HG03558 (cell line): ENCODE measurements around the gene FRMD4B.

ENCODE experiments used
- ATAC-seq: cut with Tn5 transposase; IDR thresholded peaks from one replicate; pipeline ENCODE4 v1.9.1; 2021; ENCODE audit warnings: moderate number of reproducible peaks; ENCODE audit not compliant: unreplicated experiment; ENCODE audit errors: extremely low read depth

FRMD4B gene

DNA sequence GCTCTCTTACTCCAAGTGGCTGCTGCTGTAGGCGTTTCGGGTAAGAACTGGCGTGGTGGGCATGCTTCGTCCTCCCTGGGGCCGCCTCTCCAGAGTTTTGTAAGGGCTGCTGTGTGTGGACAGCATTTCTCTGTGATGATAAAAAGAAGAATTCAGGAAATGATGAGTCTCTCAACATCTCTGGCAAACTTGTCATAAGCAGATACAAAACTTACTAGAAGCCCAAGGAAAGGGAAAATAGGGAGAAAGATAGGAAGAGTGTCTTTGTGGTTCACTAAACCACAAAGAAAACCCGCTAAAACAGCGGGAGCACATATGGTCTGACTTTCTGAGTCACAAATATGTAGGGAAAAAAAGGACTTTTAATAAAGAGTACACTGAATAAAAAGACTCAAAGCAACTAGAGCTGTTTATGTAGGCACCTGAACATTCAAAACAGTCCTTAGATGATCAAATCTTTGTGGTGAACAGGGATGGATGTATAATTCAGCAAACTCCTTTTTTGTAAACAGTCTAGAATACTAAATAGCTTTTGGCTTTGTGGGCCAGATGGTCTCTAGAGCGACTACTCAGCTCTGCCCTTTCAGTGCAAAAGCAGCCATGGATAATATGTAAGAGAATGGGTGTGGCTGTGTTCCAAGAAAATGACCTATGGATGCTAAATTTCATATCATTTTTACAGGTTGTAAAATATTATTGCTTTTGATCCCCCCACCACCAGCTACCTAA is 203.1 kb downstream of the FRMD4B start:
- no peak for ATAC-seq

DNA sequence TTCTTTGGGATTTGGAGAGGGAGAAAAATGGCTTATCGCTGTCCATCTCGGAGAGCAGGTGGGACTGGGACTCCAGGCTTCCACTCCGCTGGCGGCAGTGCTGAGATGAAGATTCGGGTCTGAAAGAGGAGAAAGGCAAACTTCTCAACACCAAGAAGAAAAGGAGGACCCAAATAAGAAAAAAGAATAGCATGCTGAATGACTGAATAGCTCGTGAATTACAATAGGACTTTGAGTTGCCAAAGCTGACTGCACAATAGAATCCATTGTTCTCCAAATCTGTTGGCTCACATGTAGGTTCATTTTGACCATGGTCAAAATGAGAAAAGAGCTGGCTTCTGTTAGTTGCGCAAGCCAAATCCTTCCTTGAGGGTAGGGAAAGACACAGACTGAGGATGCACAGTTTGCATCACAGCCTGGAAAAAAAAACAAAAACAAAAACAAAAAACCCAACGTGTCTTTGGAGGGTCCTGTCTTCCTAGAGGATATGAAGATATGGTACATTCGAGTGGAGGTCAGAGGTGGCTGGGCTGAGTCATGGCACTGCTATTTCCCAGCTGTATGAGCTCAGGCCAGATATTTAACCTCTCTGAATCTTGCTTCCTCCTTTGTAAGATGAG is 204.2 kb downstream of the FRMD4B start:
- no peak for ATAC-seq

DNA sequence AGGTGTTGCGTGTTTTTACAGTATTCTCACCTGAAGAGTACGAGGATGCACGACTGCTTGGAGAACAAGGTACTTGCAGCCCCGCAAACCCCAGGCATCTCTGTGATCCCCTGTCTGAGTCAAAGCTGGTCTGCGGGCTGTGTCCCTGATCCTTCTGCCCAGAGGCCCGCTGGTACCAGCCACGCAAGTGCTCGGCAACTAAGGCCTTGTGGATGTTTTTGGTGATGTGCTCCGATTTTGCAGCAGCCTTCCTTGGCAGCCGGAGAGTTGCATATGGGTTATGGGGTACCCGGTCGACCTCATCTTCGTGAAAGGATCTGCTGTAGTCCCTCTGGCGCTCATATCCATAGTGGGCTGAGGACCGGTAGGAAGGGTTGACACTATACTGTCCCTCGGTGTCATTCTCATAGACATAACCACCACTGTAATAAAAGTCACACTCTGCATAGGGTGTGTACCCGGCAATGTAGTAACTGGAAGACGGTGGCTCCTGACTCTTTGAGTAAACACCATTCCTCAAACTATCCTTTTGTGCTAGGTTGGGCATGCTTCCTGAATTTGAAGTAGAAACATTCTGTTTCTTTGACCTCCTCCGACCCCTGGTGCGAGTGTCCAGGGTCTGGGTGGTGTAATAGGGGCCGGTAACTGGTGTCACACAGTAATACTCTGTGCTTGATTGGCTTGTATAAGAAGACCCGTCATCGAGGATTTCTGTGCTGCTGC is 204.9 kb downstream of the FRMD4B start:
- ATAC-seq: no peak

DNA sequence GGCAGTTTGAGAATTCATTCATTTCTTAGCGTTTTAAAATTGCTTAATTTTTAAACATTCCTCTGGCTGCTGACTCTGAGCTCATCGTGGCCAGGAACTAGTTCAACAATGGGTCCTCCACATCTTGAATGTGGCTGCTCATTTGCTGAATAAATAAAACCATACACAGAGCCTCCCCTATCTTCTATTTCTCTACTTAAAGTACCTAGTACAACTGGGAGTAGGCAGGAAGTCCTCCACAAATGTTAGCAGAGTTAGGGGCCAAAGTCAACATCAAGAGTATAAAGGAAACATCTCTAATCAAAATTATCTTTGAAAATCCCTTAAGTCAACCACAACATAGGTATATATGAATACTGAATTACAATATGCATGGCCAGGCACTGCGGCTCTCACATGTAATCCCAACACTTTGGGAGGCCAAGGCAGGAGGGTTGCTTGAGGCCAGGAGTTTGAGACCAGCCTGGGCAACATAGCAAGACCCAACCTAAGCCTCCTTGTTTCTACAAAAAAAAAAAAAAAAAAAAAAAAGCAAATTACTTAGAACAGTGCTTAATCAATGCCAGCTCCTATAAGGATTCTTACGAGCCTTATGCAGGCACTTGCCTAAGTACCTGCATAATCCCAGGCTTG is 206.0 kb downstream of the FRMD4B start:
- ATAC-seq: no peak

DNA sequence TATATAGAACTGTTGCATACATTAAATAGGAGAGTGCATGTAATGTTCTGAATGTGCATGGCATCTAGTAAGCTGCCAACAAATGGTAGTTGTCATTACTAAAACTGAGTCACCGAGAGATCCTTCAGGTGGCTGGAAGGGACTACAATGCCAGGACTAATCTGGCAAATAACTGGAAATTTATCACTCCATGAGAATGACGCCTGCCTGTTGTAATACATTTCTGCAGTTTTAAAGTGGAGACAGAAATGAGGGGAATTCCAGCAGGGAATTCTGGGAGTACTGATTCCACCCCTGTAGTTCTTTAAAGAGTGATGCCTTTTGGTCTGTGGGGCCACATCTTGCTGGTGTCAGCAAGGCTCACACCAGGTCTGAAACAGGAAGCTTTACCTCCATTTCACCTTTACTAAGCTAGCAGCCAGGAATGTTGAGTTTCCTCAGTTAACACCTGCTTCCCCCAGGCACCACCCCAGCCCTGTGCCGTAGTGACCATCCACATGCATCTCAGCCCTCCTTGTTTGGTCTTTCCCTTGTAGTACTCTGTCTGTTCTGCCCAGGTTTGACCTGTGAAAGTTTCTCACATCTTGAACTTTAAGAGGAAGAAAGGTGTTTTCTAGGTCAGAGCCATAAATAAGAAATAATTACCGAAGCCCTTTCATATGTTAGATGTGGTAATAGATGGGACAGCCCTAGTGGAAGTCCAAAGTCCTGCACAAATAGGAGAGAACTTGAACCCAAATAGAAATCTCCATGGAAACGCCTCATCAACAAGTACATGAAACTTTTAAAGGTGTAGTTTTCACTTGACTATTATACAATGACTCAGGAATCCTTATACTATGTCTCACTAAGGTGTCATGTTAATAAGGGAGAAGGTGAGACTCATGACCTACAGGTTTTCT is 206.8 kb downstream of the FRMD4B start:
- ATAC-seq: no peak

DNA sequence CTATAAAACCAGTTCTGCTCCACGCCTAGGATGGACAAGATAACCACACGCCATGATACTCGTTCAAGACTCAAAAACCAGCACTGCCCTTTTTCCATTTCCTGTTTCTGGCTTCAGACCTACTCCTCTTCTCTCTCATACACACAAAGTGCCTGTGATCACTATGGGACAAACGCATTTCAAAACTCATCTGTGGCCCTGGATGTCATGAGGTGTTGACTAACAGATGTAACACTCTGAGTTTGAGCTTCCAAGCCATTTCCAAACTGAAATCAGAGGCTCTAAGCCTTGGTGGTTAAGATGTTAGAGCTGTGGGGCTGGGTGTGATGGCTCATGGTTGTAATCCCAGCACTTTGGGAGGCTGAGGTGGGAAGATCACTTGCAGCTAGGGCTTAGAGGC is 207.8 kb downstream of the FRMD4B start:
- no peak for ATAC-seq

DNA sequence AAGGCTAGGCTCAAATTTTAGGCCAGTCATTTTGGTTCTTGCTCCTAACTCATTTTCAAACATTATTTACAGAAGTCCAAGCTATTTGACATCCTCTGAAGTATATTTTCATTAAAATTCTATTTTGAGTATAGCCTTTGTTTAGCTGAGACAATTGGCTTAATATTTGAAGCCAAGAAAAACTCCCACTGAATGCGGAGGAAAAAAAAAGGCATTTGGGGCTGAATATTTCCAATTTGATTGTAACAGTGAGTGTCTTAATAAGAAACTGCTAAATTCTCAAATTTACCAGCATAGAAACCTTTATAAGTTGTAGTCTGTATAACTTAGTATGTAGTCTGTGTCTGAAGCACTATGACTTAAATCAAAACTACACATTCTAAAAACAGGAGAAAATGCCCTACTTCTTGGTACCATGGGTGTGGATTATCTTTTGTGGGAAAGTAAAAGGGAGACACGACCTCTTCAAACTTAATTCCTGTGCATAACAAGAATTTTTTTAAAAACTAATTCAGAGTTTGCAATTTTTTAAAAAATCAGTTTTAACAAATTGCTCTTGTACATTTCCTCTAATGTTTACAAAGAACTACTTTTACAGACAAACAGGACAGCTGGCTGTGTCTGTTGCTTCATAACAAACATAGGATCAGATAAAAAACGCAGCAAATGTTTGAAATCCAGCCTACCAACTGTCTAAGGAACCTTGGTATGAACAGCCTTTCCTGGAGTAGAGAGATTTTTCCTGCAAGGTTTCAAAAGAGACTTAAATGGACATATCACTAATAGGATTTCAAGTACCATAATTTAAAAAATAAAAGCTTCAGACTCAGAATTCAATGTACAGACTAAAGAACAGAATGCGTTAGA is 210.8 kb downstream of the FRMD4B start:
- ATAC-seq: no peak

DNA sequence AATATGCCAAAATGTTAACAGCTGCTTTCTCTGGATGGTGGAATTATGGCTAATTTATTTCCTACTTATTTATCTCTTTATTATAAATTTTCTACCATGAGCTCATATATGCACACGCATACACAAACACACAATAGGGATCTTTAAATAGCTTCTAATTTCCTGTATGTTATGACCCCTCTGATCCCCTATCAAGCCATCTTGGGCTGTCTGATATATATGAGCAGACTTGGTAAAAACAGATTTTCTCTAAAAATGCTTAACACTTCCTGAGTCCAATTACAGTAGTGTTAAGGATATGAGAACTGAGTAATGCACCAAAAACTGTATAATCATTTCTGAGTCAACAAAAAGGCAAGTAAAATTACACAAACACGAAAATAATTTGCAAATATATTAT is 211.4 kb downstream of the FRMD4B start:
- no peak for ATAC-seq

DNA sequence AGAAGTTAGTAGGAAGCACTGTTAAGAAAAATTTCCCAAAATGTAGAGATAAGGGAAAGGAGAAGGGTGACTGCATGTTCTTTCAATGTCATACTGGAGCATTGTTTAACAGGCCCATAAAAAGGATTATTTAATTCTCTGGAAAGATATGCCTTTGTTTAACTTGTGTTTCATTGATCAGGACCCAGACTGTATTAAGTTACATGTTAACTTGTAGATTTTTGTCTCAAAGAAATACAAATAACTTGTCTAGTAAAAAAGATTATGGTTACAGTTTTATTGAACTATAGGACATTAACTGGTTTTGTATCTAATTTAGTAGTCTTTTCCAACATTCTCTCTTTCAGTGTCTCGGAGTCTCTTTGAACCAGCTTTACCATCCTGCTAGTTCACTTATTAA is 213.8 kb downstream of the FRMD4B start:
- ATAC-seq: no peak

DNA sequence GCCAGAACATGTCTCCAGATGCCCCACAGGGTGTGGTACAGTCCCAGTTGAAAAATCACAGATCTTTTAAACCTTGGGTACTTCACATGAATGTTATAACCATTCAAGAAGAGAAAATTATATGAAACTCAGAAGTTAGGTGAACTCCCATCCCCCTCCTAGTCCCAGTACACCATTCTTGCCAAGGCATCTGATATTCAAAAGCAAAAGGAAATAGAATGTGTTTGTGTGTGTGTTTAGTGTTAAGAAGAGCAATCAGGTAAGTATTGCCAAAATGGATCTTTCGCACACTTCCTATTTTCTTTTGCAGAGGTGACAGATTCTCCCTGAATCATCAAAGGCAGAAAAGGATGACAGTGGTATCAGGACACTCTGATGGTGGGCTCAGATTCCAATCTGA is 219.4 kb downstream of the FRMD4B start:
- ATAC-seq: no peak

DNA sequence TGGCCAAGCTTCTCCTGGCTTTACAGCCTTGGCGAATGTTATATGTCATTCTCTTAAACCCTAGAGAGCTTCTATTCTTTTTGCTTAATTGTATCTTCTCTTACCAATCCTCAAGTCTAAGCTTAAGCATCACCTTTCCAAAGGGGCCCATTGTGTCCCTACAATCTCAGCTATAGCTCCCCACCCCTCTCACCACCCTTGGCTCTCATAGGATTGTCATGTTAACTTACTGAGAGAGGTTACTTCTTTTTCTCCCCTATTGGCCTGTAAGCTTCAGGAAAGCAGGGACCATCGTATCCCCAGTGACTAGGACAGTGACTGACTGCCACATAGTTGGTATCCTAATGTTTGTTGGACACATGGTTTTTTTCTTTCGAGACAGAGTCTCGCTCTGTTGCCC is 220.1 kb downstream of the FRMD4B start:
- no peak for ATAC-seq

DNA sequence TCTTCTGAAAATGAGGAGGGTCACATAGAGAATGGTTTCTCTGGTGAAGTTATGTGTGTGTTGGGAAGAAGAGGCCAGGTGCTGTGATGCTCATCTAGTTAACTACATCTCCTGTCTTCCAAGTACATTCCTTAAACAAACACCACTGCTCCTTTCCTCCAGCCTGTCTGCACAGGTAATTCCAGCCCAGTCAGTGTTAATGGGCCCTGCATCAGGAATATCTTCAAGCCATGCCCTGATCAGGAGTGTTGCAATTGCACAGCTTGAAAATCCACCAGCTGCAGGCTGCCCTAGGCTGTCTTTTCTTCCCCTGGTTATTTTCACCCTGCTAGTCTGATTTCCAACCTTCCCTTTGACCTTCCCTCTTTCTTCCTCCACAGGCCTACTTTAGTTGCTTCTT is 221.6 kb downstream of the FRMD4B start:
- ATAC-seq: no peak

DNA sequence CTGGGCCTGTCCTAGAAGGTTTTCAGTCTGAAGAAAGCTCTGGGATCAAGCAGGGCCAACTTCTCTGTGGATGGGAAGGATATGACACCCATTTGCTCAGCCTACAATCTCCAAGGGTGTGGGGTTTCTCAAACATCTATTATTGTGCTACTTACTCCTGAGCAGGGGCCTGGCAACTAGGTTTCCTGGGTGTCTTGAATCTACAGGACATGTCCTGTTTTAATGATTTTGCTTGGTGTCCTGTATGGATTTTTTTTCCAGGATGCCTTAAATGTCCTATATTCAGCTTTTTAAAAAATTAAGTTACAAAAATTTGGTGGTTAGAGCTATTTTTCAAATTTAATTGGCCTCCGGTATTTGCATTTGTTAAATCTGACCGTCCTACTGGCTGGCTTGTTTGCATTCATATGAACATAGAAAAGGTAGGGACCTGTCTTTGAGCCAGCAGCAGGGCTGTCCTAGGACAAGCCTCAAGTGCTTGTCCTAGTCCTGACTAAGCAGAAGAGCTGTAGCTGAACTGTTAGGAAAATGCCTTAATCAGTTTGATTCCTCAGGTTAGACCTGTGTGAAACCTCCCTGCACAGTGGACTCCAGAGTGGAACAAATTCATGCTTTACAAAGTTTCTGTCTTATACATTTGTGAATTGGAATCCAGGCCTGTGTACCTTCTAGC is 223.4 kb downstream of the FRMD4B start:
- ATAC-seq: no peak

DNA sequence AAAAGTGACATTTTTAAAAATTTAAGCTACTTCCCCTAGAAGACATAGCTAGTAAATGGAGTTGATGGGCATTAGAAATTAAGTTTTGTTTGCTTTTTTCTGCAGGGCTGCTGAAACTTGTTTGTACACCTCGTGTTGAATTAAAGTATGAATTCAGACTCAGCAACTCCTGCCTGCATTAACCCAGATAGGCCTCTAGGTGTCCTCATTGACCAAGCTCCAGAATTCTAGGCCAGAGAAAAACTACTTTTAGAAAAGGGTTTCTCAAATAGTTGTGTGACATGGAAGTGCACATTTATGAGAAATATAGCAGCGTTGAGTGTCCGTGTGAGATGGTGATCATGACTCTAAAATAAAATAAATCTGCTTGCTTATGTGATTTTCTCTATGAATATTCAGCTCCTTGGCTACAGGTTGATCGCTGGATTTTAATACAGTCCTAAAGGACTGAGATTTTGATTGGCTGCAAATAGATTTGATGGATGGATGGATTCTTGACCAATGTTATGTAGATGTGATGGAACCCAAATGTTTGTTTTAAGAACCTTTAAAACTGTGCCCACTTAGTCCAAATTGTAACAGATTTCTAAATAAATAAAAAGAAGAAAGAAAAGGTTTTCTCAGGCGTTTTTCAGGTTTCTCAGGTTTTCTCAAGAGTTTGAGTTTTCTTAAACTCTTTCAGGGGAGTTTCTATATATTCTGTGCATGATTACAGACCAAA is 224.1 kb downstream of the FRMD4B start:
- no peak for ATAC-seq

DNA sequence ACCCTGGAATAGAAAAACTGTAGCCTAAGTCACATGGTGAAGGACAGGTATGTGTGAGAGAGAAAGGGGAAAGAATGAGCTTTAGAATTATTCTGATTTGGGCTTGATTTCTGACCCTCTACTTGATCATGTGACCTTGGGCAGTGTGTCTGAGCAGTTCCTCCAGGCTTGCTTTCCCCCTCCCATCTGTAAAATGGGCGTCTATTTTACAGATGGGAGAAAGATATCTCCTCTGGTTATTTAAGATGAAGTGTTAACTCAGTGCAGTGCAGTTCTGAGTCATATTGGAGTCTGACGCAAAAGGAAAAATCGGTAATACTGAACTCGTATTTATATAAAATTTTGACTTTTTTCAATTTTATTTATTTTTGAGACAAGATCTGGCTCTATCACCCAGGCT is 225.4 kb downstream of the FRMD4B start:
- ATAC-seq: no peak

DNA sequence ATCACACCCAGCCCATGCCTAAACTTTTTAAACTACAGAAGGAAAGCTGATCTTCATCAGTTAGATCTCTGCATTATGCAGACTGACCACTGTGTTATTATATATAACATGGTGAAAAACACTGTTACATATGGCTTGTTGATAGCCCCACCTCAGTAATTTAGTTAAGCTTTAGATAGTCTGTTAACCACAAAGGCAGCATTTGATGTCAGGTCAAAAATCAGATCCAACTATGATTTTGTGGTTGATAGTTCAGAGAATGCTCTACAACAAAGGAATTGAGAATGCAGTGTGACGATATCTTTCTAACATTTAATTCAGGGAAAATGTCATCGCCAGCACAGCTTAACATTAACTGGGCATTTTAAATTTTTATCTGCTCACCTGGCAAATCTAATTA is 225.8 kb downstream of the FRMD4B start:
- no peak for ATAC-seq

DNA sequence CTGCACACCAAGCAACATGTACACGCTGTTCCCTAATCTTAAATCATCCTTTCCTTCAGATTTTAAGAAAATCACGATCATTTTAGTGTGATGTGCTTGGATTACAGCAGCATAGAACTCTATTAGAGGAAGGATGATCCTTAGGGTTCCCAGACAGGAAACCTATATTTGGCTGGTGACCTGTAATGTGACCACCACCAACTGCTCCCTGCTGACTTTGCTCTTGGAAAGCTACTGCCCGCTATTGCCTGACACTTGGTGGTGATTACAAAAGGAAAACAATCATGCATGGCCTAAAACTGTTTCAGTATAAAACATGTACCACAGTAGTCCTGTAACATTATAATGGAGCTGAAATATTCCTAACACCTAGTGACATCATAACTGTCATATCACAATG is 236.3 kb downstream of the FRMD4B start:
- ATAC-seq: no peak

DNA sequence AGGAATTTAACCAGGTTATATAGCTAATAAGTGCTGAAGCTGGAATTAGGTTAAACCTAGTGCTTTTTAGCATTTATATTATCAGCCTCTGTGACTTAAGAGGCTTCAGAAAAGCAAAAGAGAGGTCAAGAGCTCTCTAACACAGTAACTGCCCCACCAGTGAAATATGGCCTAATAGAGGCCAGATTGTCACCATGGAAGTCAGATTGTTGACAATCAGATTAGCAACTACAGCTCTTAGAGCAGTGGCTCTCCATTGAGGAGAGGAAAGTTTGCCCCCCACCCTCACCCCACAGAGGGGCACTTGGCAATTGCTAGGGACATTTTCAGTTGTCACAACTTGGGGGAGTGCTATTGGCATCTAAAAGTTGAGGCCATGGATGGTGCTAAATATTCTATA is 240.2 kb downstream of the FRMD4B start:
- ATAC-seq: no peak
